H1 (cell line): Measurements from ENCODE around the gene PPM1N. TPM values are rescaled to one million over a fixed set of nuclear protein-coding genes. Genes with fewer than 3 reads are reported as not detected.
A peak's percentile ranks its signal among the peaks of the same experiment; 100 is the strongest.

ENCODE experiments used
- CTCF ChIA-PET: fragments of 300-600 bp; sonication (Branson Sonifier 250); formaldehyde crosslinking; loops from one replicate; lab custom pipeline; 2021; ENCODE audit not compliant: partially characterized antibody; lab: Charles Lee
- POLR2A ChIA-PET: fragments of 300-600 bp; sonication (Branson Sonifier 250); formaldehyde crosslinking; loops from one replicate; lab custom pipeline; 2021; ENCODE audit warnings: inconsistent platforms; ENCODE audit not compliant: partially characterized antibody; lab: Charles Lee
- DNase-seq, 2 experiments: peaks; one replicate each; pipeline versions ENCODE4 v3.0.0 to v3.0.0-alpha.2; 2010 to 2022; ENCODE audit warnings: low spot score in 2 of 2, low read depth in 1 of 2, mixed read lengths in 1 of 2
- FAIRE-seq: peaks from 2 replicates; lab custom pipeline; 2011; peaks lifted over from hg19 to GRCh38; lab: Jason Lieb, UNC
- H2AFZ ChIP-seq: 2 replicates; pipeline ENCODE4 v1.8.1; 2012; ENCODE audit warnings: low read length, inconsistent platforms
- H2AK5ac ChIP-seq: 2 replicates; pipeline ENCODE4 v1.6.1; 2013; ENCODE audit warnings: low read depth, low read length
- H2BK120ac ChIP-seq: replicated peaks from 2 replicates; pipeline ENCODE3; 2013; ENCODE audit warnings: low read depth, low read length, inconsistent platforms
- H2BK12ac ChIP-seq: 2 replicates; pipeline ENCODE4 v1.6.1; 2013; ENCODE audit warnings: low read depth, low read length
- H2BK15ac ChIP-seq: 2 replicates; pipeline ENCODE4 v1.6.1; 2013; ENCODE audit warnings: low read length
- H2BK20ac ChIP-seq: 2 replicates; pipeline ENCODE4 v1.6.1; 2013; ENCODE audit warnings: low read length
- H2BK5ac ChIP-seq: 2 replicates; pipeline ENCODE4 v1.6.1; 2013; ENCODE audit warnings: low read depth, low read length
- H3K14ac ChIP-seq: 2 replicates; pipeline ENCODE4 v1.6.1; 2013; ENCODE audit warnings: inconsistent platforms; ENCODE audit not compliant: insufficient read length
- H3K18ac ChIP-seq: 2 replicates; pipeline ENCODE4 v1.6.1; 2013; ENCODE audit warnings: low read length; ENCODE audit errors: extremely low read depth
- H3K23ac ChIP-seq: 2 replicates; pipeline ENCODE4 v1.6.1; 2013; ENCODE audit warnings: inconsistent platforms; ENCODE audit not compliant: insufficient read length
- H3K23me2 ChIP-seq: 2 replicates; pipeline ENCODE4 v1.6.1; 2013; ENCODE audit warnings: low read depth, low read length
- H3K27ac ChIP-seq: 2 replicates; pipeline ENCODE4 v1.6.1; 2011; ENCODE audit warnings: low read depth, low read length, inconsistent platforms
- H3K27me3 ChIP-seq, 4 experiments: replicated peaks in 1 of 4; 1 replicate in 1 of 4; 2 replicates in 3 of 4; pipeline versions ENCODE4 v1.6.1 to v1.8.1; 2011 to 2013; ENCODE audit warnings: low read length in 3 of 4, mild to moderate bottlenecking in 3 of 4, inconsistent platforms in 2 of 4, mixed read lengths in 2 of 4, moderate library complexity in 1 of 4; ENCODE audit not compliant: control insufficient read depth in 3 of 4, insufficient read depth in 3 of 4; ENCODE audit errors: extremely low read depth in 1 of 4
- H3K36me3 ChIP-seq, 4 experiments: 2 replicates each; pipeline versions ENCODE4 v1.6.1 to v1.8.1; 2011 to 2013; ENCODE audit warnings: mild to moderate bottlenecking in 4 of 4, low read length in 3 of 4, moderate library complexity in 2 of 4, control low read depth in 1 of 4, inconsistent platforms in 1 of 4; ENCODE audit not compliant: insufficient read depth in 4 of 4, control insufficient read depth in 2 of 4
- H3K4ac ChIP-seq: replicated peaks from 2 replicates; pipeline ENCODE3; 2013; ENCODE audit warnings: low read length, low read depth, mixed read lengths, inconsistent platforms; ENCODE audit not compliant: insufficient read length
- H3K4me1 ChIP-seq, 4 experiments: replicated peaks in 1 of 4; 1 replicate in 1 of 4; 2 replicates in 3 of 4; pipeline versions ENCODE4 v1.6.1 to v1.8.1; 2011 to 2013; ENCODE audit warnings: low read length in 3 of 4, inconsistent platforms in 2 of 4, mixed read lengths in 1 of 4; ENCODE audit not compliant: insufficient read depth in 4 of 4, control insufficient read depth in 3 of 4
- H3K4me2 ChIP-seq, 2 experiments: 2 replicates each; pipeline versions ENCODE4 v1.6.1 to v1.8.1; 2011 to 2013; ENCODE audit warnings: low read depth in 2 of 2, low read length in 2 of 2, control low read depth in 1 of 2, inconsistent platforms in 1 of 2, mild to moderate bottlenecking in 1 of 2; ENCODE audit not compliant: insufficient read depth in 1 of 2
- H3K4me3 ChIP-seq, 4 experiments: fragments of 200-600, 300-600 bp in 1 of 4; sonication (generic), shearing (Covaris generic), sonication (Bioruptor Twin) in 1 of 4; 2 replicates each; pipeline versions ENCODE4 v1.5.1 to v1.8.1; 2011 to 2016; ENCODE audit warnings: low read length in 4 of 4, low read depth in 3 of 4, control low read depth in 2 of 4, inconsistent platforms in 2 of 4, mild to moderate bottlenecking in 2 of 4, mixed read lengths in 1 of 4, moderate library complexity in 1 of 4; ENCODE audit not compliant: insufficient read depth in 2 of 4; ENCODE audit errors: extremely low read depth in 1 of 4
- H3K56ac ChIP-seq: replicated peaks from 2 replicates; pipeline ENCODE3; 2013; ENCODE audit warnings: low read depth, mild to moderate bottlenecking, mixed read lengths, low read length, inconsistent platforms; ENCODE audit not compliant: insufficient read length
- H3K79me1 ChIP-seq: 2 replicates; pipeline ENCODE4 v1.6.1; 2013; ENCODE audit warnings: low read depth, low read length, control low read depth
- H3K79me2 ChIP-seq, 2 experiments: 2 replicates each; pipeline versions ENCODE4 v1.6.1 to v1.8.1; 2012 to 2013; ENCODE audit warnings: low read length in 2 of 2, mild to moderate bottlenecking in 2 of 2, inconsistent platforms in 1 of 2; ENCODE audit not compliant: insufficient read depth in 2 of 2, control insufficient read depth in 1 of 2
- H3K9ac ChIP-seq, 4 experiments: replicated peaks in 1 of 4; 1 replicate in 1 of 4; 2 replicates in 3 of 4; pipeline versions ENCODE4 v1.6.1 to v1.8.1; 2011 to 2013; ENCODE audit warnings: low read depth in 3 of 4, low read length in 3 of 4, control low read depth in 2 of 4, mild to moderate bottlenecking in 2 of 4, moderate library complexity in 2 of 4, inconsistent platforms in 1 of 4; ENCODE audit errors: extremely low read depth in 1 of 4
- H3K9me3 ChIP-seq, 2 experiments: 2 replicates each; pipeline versions ENCODE4 v1.6.1 to v1.8.1; 2012 to 2013; ENCODE audit warnings: mild to moderate bottlenecking in 2 of 2, moderate library complexity in 2 of 2, control low read depth in 1 of 2, inconsistent platforms in 1 of 2, low read depth in 1 of 2, low read length in 1 of 2, mixed read lengths in 1 of 2; ENCODE audit not compliant: insufficient read depth in 2 of 2
- H4K20me1 ChIP-seq, 2 experiments: replicated peaks in 1 of 2; 2 replicates each; pipeline versions ENCODE3 to v1.8.1; 2011 to 2013; ENCODE audit warnings: inconsistent platforms in 2 of 2, low read length in 2 of 2, mild to moderate bottlenecking in 1 of 2; ENCODE audit not compliant: insufficient read depth in 2 of 2, control insufficient read depth in 1 of 2
- H4K5ac ChIP-seq: 2 replicates; pipeline ENCODE4 v1.6.1; 2013; ENCODE audit warnings: low read length, low read depth, mixed read lengths, inconsistent platforms; ENCODE audit not compliant: insufficient read length
- H4K8ac ChIP-seq: 2 replicates; pipeline ENCODE4 v1.8.0; 2013; ENCODE audit warnings: mild to moderate bottlenecking, moderate library complexity, low read length, inconsistent platforms; ENCODE audit not compliant: insufficient read depth; ENCODE audit errors: extremely low read depth
- H4K91ac ChIP-seq: replicated peaks from 2 replicates; pipeline ENCODE3; 2013; ENCODE audit warnings: low read length, mixed read lengths, inconsistent platforms; ENCODE audit not compliant: insufficient read length
- ATF3 ChIP-seq: IDR thresholded peaks from 2 replicates; pipeline ENCODE4 v1.6.1; 2011; ENCODE audit warnings: low read depth, mild to moderate bottlenecking, low read length; ENCODE audit not compliant: insufficient read depth
- BRCA1 ChIP-seq: IDR thresholded peaks from 2 replicates; pipeline ENCODE4 v1.6.1; 2012; ENCODE audit warnings: low read depth, low read length, improper control_type of control experiment
- CHD2 ChIP-seq: IDR thresholded peaks from 2 replicates; pipeline ENCODE4 v1.6.1; 2012; ENCODE audit warnings: low read length, improper control_type of control experiment
- EP300 ChIP-seq, 2 experiments: IDR thresholded peaks; 1 replicate in 1 of 2; 2 replicates in 1 of 2; pipeline ENCODE4 v1.6.1; 2011 to 2012; ENCODE audit warnings: low read depth in 2 of 2, low read length in 2 of 2, mild to moderate bottlenecking in 2 of 2, borderline replicate concordance in 1 of 2, inconsistent platforms in 1 of 2, moderate library complexity in 1 of 2
- POLR2A ChIP-seq, 2 experiments: IDR thresholded peaks; 1 replicate in 1 of 2; 2 replicates in 1 of 2; pipeline ENCODE4 v1.6.1; 2011; ENCODE audit warnings: low read depth in 2 of 2, low read length in 2 of 2, mild to moderate bottlenecking in 2 of 2; ENCODE audit errors: control extremely low read depth in 1 of 2
- POU5F1 ChIP-seq: IDR thresholded peaks from 2 replicates; pipeline ENCODE4 v1.6.1; 2011; ENCODE audit warnings: low read depth, mild to moderate bottlenecking, low read length, moderate library complexity
- SRF ChIP-seq: IDR thresholded peaks from 2 replicates; pipeline ENCODE4 v1.6.1; 2011; ENCODE audit warnings: mild to moderate bottlenecking, low read depth, low read length, moderate library complexity
- TCF12 ChIP-seq: IDR thresholded peaks from 2 replicates; pipeline ENCODE4 v1.6.1; 2011; ENCODE audit warnings: low read depth, mild to moderate bottlenecking, low read length
- TEAD4 ChIP-seq: IDR thresholded peaks from 2 replicates; pipeline ENCODE4 v1.6.1; 2012; ENCODE audit warnings: low read depth, low read length, inconsistent platforms, mixed read lengths
- WGBS, 2 experiments: shearing (Covaris generic) in 1 of 2; methylation state at CpG; one replicate each; pipeline versions ENCODE4 v1.1.6 to v1.1.7; 2013 to 2015; ENCODE audit warnings: low lambda C conversion rate in 2 of 2, mixed read lengths in 2 of 2, inconsistent platforms in 1 of 2, low coverage in 1 of 2, missing lambda C conversion rate in 1 of 2; ENCODE audit not compliant: insufficient replicate concordance in 2 of 2, insufficient coverage in 1 of 2, insufficient read length in 1 of 2; ENCODE audit errors: extremely low coverage in 1 of 2, missing lambda C conversion rate in 1 of 2; 5-methylcytosine and 5-hydroxymethylcytosine counted together
- polyA plus RNA-seq, 7 experiments: library from polyadenylated mRNA; depleted of rRNA in 3 of 7; stranded (reverse) in 5 of 7; unstranded in 2 of 7; fragments of >200 nt in 5 of 7; fragments of 200-250 nt in 2 of 7; gene quantifications; 1 replicate in 5 of 7; 2 replicates in 1 of 7; 4 replicates in 1 of 7; pipeline versions ENCODE4 v1.2.1 to v1.2.3, GENCODE V29; 2011 to 2013; ENCODE audit warnings: missing spikeins in 2 of 7, mixed read lengths in 2 of 7
- total RNA-seq: library from RNA; stranded (reverse); fragmentation: NEBNext Ultra II Directional; extraction: Animal tissue kit (Norgen Biotek cat#: 25700); gene quantifications from 2 replicates; pipeline ENCODE4 v1.2.1, GENCODE V29; 2021
- TF ChIP-seq, protein P1 (sequence below): IDR thresholded peaks from 2 replicates; pipeline ENCODE4 v1.6.1; 2011; ENCODE audit warnings: low read length, improper control_type of control experiment

Gene PPM1N
- total and polyA plus RNA-seq, 2 of the 8 experiments (the other 6 are each of a cell fraction or from before 2014, with no cell fraction given), result 12.2 to 14.4 TPM

DNA sequence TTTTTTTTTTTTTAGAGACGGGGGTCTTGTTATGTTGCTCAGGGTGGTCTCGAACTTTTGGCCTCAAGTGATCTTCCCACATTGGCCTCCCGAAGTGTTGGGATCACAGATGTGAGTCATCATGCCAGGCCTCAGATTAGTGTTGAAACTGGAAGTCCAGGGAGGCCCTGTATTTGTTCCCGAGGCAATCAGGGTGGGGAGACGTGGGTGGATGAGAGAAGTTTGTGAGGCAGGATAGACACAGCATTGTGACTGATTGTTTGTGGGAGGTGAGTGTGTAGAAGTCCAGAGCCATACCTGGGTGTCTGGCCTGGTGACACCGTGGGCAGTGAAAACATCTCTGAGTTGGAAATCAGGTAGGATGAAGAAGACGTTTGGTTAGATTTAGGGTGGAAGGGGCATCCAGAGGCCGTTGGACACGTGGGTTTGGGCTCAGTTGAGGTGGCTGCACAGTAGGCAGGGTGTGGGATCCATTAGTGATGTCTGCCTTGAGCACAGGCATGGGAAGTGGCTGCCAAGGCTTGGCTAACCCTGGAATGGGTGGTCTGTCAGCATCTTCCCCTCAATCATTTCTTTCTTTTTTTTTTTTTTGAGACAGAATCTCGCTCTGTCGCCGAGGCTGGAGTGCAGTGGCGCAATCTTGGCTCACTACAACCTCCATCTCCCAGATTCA lies 13.8 kb upstream of the PPM1N start:
- Histone ChIP-seq H2AK5ac (0 out of 2 replicates have a peak overlapping the region, but pooled peaks have one; percentile 53), H3K4me2 (no peak overlapping the region; a peak in 1 of 4 replicates), H3K4ac (no peak overlapping the region), H3K23ac (no peak overlapping the region), H2BK120ac (no peak overlapping the region), H3K36me3 (no peaks in the 10 kb centered on the region; a peak in 1 of 8 replicates), H2BK5ac (no peak overlapping the region), H3K9ac (no peak overlapping the region), H4K20me1 (peaks cover 0 to 4% of the 10 kb centered on the region in 2 experiments), H4K8ac (no peak overlapping the region), H3K27me3 (no peaks in the 10 kb centered on the region), H3K9me3 (no peaks in the 10 kb centered on the region), H3K79me2 (no peaks in the 10 kb centered on the region), H3K14ac (no peak overlapping the region), H3K79me1 (no peaks in the 10 kb centered on the region), H2BK12ac (no peak overlapping the region; the same call in 1 of the 2 replicates), H4K91ac (no peak overlapping the region), H4K5ac (no peak overlapping the region), H2AFZ (no peak overlapping the region), H2BK15ac (peak overlapping the region; percentile 97; the same call in 1 of the 2 replicates), H3K27ac (no peak overlapping the region), H3K4me3 (no peak overlapping the region), H3K23me2 (no peaks in the 10 kb centered on the region), H3K56ac (no peak overlapping the region), H3K4me1 (peaks cover 0 to 3% (median 0%) of the 10 kb centered on the region in 4 experiments; a peak in 1 of 7 replicates), H3K18ac (no peak overlapping the region; the same call in 1 of the 2 replicates), H2BK20ac (no peak overlapping the region)
- DNase-seq (no peak), FAIRE-seq (no peak)
- ChIA-PET POLR2A (interaction anchor here (0.6 to 2.3 kb wide), 12 partner anchors 13 to 285 kb away, joined by 3 to 16 read pairs (median 4); partner anchors contain the start of genes FOSB, PPM1N and SIX5), CTCF (interaction anchor here (0.6 to 32.9 kb wide), 40 partner anchors 8 to 597 kb away, joined by 3 to 760 read pairs (median 6); partner anchors contain the start of genes ERCC1, FOSB, PPM1N and PPP1R13L)
- 91% methylated on average over 10 of the region's 13 CpGs; no CpG with 5 or more reads in 1 of the 2 experiments for WGBS, 2 experiments
- TF ChIP-seq TCF12 (no peak), POU5F1 (no peak), CHD2 (no peak), BRCA1 (no peak), POLR2A (IDR thresholded peaks at IDR 0.05; ENCODE audit: control extremely low read depth in 1 of 2, low read depth in 2 of 2, low read length in 2 of 2) (no peak), SRF (no peak), EP300 (IDR thresholded peaks at IDR 0.05; ENCODE audit: borderline replicate concordance in 1 of 2, low read depth in 2 of 2, low read length in 2 of 2) (no peak), ATF3 (no peak), TEAD4 (no peak)
- TF ChIP-seq, protein P1, sequence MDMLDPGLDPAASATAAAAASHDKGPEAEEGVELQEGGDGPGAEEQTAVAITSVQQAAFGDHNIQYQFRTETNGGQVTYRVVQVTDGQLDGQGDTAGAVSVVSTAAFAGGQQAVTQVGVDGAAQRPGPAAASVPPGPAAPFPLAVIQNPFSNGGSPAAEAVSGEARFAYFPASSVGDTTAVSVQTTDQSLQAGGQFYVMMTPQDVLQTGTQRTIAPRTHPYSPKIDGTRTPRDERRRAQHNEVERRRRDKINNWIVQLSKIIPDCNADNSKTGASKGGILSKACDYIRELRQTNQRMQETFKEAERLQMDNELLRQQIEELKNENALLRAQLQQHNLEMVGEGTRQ, result no peak
